GM11168 (cell line): ENCODE measurements around the gene PSG4.
"Not testable (repeated sequence)": the region's sequence is repeated elsewhere in the genome, so short reads cannot be mapped to it uniquely, and the experiment has no call there.

ENCODE experiments used
- in situ Hi-C: fragments of 300-500 bp; cut with MboI; formaldehyde crosslinking; loops from one replicate; pipeline ENCODE4 v1.12.0; 2022; ENCODE audit warnings: low sequenced_read_pairs; ENCODE audit not compliant: unreplicated experiment

The PSG4 gene

GRCh38 chr19:43198686-43199419 lies 6.6 kb downstream of the PSG4 start:
- in situ Hi-C loops = not testable (repeated sequence)

GRCh38 chr19:43197666-43198397 lies 7.6 kb downstream of the PSG4 start:
- in situ Hi-C loops = not testable (repeated sequence)

- in situ Hi-C loops = not testable (repeated sequence)
Measured at GRCh38 chr19:43194397-43194796, 11.0 kb downstream of the PSG4 start.

GRCh38 chr19:43192381-43193155 lies 12.9 kb downstream of the PSG4 start:
- in situ Hi-C loops = not testable (repeated sequence)

GRCh38 chr19:43188092-43188491 lies 17.3 kb downstream of the PSG4 start:
- in situ Hi-C loops = not testable (repeated sequence)

GRCh38 chr19:43186311-43186935 lies 19.0 kb downstream of the PSG4 start, which contains the start of gene PSG5:
PSG5 (minus strand) TSS chr19:43186536; CDS start chr19:43186405, 131 bp downstream.
- in situ Hi-C loops = not testable (repeated sequence)

GRCh38 chr19:43181869-43182771 lies 23.3 kb downstream of the PSG4 start:
- in situ Hi-C loops = not testable (repeated sequence)

GRCh38 chr19:43179569-43180147 lies 25.8 kb downstream of the PSG4 start:
- in situ Hi-C loops = not testable (repeated sequence)

GRCh38 chr19:43178577-43178976 lies 26.9 kb downstream of the PSG4 start:
- in situ Hi-C loops = not testable (repeated sequence)

GRCh38 chr19:43165906-43166305 lies 39.5 kb downstream of the PSG4 start:
- in situ Hi-C loops = not testable (repeated sequence)

GRCh38 chr19:43163135-43163534 lies 42.3 kb downstream of the PSG4 start:
- in situ Hi-C loops = not testable (repeated sequence)

GRCh38 chr19:43162261-43162660 lies 43.2 kb downstream of the PSG4 start:
- in situ Hi-C loops = not testable (repeated sequence)

- in situ Hi-C loops = no loop called here
Measured at GRCh38 chr19:43152214-43152613, 53.2 kb downstream of the PSG4 start.

- in situ Hi-C loops = not testable (repeated sequence)
Measured at GRCh38 chr19:43149788-43150187, 55.6 kb downstream of the PSG4 start.

GRCh38 chr19:43148233-43148632 lies 57.2 kb downstream of the PSG4 start:
- in situ Hi-C loops = no loop called here
